ENCODE data around the gene SLC30A2.

Gene SLC30A2

DNA sequence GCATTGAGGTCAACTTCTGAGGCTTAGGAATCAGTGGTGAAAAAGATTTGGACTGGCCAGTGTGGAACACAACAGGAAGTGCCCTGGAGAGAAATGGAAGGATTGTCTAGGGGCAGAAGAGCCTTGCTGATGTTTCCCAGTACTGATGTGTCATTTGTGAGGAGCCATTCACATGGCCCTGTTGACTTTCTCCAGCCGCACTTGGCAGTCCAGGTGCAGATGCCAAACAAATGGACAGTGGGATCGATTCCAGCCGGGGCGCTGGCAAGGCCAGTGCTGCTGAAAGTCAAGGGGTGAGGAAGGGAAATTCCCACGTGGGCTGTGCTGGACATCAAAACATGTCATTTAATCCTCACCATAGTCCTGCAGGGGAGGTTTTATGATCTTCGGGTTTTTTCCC, 26.4 kb upstream of the SLC30A2 start:
- no peak overlapping the region for H3K4me3 ChIP-seq

DNA sequence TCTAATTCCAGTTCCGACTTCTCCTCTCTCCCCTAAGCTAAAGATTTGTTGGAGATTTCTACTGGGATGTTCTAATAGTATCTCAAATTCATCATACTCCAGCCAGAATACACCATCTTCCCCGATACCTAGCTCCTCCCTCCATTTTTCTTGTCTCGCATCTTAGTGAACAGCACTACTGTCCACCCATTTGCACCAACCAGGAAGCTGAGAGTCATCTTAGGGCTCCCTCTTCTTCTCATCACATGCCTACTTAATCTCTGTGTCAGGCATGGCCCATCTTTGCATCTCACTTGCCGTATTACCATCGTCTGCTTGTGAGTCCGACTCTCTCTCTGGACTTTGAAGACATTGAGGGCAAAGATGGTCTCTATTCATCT, 25.0 kb upstream of the SLC30A2 start:
- Histone ChIP-seq H3K27ac (no peak overlapping the region), H3K4me3 (no peak overlapping the region)

More for the DNA sequence above, 26.4 kb upstream of the SLC30A2 start:
- no peak overlapping the region for H3K27ac ChIP-seq

DNA sequence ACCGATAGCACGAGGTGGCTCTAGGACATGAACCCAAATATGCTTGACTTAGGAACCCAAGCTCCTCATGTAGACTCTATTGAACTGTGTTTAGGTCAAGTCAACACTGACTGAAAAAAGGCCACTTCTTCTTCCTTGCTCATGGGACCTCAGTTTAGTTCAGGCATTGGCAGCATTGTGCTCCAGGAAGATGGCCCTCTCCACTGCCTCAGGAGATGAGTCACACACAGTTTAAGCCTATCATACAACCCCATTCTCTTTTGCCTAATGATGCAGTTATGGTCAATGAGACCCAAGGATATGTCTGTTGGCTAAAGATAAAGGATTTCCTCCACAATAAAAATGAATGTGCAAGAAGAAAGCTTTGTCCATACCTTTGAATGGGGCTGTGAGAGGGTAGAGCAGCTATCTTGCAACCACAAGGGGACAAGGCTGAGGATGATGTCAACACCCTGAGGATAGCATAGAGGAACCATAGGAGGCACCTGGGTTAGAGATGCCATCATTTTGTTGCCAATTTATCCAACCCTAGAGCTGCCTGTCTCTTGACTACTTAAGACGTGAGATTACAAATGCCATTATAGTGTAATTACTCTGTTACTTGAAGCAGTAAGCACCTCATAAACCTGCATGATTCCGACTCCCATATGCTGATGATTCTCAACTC, 24.5 kb upstream of the SLC30A2 start:
- no peak overlapping the region for H3K27ac ChIP-seq
- no peak overlapping the region for H3K4me3 ChIP-seq

DNA sequence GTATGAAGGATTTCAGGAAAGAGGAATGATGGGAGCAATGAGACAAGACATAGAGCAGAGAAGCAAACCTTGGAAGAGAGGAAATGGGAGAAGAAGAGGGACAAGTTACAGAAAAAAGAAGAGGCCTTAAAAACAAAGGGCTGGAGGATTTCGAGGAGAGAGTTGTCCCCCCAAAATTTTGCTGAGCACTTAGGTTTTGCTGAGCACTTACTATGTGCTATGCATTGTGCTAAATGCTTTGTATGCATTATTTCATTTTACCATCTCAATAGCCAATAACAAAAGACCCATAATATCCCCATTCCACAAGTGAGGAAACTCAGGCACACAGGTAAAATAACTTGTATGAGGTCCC, 24.0 kb upstream of the SLC30A2 start:
- H3K27ac ChIP-seq = no peak overlapping the region
- no peak overlapping the region for H3K4me3 ChIP-seq

DNA sequence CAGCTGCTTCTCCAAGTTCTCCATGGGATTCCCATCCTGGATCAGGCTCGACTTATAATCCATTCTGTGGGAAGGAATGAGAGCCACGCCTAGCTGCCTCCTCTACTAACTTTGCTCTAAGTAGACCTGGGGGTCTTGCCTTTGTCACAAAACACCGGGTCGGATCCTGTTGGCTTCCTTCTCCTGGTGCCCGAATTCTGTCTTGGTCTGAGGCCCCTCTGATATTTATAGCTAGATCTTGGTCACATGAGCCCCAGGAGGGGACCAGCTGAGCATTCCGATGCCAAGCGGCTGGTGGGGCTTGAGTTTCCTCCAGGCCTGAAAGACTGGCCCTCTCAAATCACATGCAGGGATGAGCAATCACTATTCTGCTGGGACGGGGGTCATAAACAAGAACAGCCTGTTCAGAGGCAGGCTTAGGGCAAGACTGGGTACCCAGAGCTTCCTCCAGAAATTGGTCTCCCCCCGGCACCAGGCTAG, 21.6 kb upstream of the SLC30A2 start, which contains the start of gene TRIM63:
TRIM63 (minus strand) TSS at position 199 of the 480 bp plus-strand sequence; CDS start at position 63, 136 bp downstream.
- peak within 1 kb of the TSS in 1 of 7 experiments; percentile 4 for H3K4me3 ChIP-seq
- peak within 1 kb of the TSS in 2 of 21 experiments; percentile 13 to 47 for H3K27ac ChIP-seq

DNA sequence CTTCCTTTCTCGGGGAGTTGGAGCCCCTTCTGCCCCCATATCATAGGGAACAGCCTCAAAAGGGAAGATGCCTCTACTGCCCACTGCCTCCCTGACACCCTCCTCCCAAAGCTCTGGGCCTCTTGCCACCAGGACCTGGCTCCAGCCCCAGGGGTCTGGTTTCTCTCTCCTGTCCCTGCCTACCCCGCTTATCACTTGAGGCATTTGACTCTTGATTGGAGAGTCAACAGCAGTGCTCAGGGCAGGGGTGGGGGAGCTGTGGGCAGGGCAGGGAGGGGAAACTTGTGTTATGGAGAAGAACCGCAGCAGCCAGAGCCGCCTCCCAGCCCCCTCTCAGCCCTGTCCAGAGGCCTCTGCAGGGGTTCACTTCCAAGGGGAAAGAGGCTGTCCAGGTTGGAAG, 20.9 kb upstream of the SLC30A2 start:
- Histone ChIP-seq H3K4me3 (peak overlapping the region in 1 of 7 experiments; percentile 4), H3K27ac (peak overlapping the region in 1 of 21 experiments; percentile 27)

DNA sequence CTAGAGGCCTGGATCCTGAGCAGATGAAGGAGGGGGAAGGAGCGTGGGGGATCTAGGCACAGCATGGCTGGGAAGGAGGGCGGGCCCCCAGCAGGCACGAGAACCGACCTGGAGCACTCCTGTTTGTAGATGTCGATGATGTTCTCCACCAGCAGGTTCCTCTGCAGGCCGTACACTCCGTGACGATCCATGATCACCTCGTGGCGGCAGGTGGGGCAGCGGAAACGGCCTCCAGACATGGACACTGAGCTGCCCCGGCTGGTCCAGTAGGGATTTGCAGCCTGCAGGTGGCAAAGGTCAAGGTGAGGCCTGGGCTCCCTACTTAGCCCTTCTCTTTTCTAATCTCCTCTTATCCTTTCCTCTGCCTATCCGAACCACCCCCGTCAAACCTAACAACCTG, 20.2 kb upstream of the SLC30A2 start:
- Histone ChIP-seq H3K27ac (no peak overlapping the region), H3K4me3 (no peak overlapping the region)

DNA sequence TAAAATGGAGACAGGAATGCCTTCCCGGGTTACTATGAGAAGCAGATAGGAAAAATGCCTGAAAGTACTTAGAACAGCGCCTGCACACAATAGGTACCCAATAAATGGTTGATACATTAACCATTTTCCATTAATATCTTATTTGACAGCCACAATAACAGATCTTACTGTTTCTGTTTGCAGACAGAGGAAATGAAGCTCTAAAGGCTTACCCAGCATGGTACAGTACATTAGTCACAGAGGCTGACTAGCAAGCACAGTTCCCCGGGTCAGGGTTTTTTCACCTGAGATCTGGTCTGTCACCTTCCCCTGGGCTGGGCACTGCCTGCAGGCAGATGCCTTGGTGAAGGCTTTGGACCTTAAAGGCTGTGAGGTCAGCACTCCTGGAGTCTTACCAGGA, 18.6 kb upstream of the SLC30A2 start:
- Histone ChIP-seq H3K27ac (no peak overlapping the region), H3K4me3 (no peak overlapping the region)

DNA sequence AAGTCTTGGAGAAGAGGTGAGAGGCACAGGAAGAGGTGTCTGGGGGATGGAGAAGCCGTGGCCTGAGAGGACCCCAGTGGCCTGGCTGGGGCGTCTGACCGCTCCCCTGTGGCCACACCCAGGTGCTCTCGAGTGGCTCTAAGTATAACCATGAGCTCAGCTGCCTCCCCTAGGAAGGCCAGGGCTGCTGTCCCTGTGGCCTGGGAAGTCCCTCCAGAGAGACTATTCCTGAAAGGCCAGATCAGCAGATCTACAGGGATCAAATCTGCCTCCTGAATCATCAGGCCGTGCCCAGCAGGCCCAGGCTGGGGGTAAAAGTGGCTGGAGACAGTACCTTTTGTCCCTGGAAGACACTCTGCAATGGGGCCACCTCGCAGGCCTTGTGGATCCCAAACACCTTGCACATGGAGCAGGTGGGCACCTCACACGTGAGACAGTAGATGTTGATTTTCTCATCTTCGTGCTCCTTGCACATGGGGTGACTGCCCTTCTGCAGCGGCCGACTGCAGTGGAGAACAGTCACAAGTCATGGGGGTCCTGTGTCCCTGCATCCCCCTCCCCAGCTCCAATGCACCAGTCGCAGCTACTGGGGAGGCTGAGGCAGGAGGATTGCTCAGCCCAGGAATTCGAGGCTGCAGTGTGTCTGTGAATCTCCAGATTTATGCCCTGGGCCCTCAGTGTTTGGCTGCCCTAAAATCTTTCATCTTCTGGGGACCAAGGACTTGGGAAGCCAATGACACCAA, 15.1 kb upstream of the SLC30A2 start:
- Histone ChIP-seq H3K27ac (no peak overlapping the region), H3K4me3 (no peak overlapping the region)

DNA sequence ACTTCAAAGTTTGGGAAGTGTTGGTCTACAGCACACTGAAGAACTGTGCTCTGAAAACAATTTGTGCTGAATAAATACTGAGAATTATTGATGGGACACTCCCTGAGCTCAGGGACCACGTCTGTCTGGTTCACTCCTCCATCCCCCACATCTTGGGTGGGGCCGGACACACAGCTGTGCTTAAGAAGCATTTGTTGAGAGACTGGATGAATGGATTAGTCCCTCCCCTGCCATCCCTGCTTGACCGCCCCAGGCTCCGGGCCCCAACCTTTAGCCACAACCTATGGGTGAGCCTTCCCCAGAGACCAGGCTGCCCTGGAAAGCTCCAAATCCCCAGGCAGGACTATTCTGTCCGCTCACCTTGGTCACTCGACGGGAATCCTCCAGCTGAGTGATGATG, 14.0 kb upstream of the SLC30A2 start:
- no peak overlapping the region for H3K27ac ChIP-seq

DNA sequence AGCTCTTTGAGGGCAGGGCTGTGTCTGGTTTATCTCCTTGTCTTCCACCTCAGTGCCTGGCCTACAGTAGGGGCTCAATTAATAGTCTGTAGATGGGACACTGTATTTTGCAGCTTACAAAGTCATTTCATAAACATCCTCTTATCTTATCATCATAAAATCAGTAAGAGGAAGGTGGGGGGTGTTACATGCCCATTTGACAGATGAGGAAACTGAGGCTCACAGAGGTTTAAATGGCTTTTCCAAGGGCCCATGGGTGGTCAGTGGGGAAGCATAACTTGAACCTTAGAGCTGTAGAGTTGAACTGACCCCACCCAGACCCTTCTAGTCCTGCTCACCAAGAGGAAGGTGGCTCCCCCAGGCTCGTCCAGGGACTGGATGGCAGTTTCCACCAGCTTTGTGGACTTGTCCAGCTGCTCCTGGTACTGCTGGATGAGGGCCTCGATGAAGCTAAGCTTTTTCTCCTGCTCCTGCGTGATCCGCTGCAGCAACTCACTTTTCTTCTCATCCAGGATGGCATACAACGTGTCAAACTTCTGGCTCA, 12.2 kb upstream of the SLC30A2 start:
- no peak overlapping the region for H3K27ac ChIP-seq
- no peak overlapping the region for H3K4me3 ChIP-seq

More for the DNA sequence above, 14.0 kb upstream of the SLC30A2 start:
- no peak overlapping the region for H3K4me3 ChIP-seq

DNA sequence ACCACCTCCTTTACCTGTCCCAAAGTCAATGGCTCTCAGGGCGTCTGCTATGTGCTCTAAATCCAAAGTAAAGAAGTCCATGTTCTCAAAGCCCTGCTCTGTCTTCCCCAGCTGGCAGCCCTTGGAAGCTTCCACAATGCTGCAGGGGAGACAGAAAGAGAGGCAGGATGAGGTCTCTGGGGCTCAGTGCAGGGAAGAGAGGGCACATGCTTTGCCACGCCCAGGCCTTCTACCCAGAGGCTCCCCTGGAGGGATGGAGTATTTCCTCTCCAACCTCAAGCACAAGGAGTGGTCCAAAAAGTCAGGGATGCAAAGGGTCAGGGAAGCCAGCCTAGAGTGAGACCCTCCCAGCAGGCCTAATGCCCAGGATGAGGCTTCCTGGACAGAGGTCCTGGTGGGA, 11.3 kb upstream of the SLC30A2 start:
- Histone ChIP-seq H3K27ac (no peak overlapping the region), H3K4me3 (no peak overlapping the region)

DNA sequence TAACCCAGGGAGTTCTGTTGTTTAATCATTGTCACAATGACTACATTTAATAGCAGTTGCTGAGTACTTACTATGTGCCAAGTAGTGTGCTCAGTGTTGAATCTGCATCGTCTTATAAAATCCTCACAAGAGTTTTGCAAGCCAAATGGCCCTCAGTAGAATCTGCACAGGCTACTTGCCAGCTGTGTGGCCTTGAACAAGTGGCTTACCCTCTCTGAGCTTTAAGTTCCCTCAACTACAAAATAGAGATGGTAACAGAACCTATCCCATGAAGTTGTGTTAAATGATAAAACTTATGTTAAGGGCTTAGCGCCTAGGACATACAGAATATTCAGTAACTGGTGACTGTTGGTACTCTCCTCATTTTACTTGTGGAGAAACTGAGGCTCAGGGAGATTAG, 9.1 kb upstream of the SLC30A2 start:
- Histone ChIP-seq H3K4me3 (no peak overlapping the region), H3K27ac (no peak overlapping the region)

DNA sequence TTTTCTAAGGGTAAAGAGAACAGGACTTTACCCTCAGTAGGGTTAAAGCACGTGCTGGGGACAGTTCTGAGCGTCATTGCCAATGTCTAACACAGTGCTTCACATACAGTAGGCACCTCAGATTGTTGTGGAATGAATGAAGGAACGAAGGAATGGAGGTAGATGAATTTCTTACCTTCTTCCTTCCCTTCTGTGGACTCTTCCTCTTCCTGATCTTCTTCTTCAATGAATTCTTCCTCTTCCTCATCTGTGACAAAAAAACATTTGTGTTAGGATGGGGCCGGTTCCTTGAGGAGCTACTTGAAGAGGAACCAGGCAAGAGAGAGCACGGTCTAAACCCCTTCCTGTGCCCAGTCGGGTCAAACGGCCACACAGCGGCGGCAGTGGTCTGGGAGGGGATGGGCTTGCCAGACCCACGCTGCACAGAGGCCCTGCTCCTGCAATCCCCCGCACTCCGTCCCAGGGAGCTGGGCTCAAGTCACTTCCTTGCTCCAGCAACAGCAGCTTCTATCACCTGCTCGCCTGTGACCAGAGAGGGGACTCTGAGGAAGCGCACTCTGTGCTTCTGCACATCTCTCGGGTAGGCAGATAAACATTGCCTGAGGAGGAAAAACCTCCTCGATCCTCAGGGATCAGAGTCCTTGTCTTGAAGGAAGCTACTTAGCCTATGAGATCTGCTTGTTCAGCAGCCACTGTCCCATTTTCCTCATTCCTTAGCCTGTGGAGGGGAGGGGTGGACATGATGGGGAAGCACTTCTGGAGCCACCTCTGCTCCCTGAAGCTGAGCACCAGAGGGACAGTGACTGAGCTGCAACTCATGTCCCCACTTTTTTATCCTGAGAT, 8.0 kb upstream of the SLC30A2 start:
- H3K4me3 ChIP-seq = no peak overlapping the region
- no peak overlapping the region for H3K27ac ChIP-seq

DNA sequence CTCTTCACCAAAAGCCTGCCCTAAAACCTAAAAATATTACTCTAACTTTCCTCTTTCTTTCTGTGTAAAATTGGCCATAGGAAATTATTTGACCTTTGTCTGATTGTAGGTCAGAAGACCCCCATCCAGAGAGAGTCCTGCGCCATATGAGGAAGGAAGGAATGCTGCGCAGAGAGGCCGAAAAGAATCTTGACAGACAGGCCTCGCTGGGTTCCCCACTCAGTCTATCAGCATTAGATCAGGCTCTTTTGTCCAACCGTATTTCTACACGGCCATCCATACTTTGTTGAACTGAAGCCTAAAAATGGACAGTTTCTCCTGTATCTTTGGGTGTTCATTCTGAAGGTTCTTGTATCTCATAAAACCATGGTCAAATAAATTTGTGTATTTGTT, 4.3 kb upstream of the SLC30A2 start:
- Histone ChIP-seq H3K4me3 (no peak overlapping the region), H3K27ac (no peak overlapping the region)

DNA sequence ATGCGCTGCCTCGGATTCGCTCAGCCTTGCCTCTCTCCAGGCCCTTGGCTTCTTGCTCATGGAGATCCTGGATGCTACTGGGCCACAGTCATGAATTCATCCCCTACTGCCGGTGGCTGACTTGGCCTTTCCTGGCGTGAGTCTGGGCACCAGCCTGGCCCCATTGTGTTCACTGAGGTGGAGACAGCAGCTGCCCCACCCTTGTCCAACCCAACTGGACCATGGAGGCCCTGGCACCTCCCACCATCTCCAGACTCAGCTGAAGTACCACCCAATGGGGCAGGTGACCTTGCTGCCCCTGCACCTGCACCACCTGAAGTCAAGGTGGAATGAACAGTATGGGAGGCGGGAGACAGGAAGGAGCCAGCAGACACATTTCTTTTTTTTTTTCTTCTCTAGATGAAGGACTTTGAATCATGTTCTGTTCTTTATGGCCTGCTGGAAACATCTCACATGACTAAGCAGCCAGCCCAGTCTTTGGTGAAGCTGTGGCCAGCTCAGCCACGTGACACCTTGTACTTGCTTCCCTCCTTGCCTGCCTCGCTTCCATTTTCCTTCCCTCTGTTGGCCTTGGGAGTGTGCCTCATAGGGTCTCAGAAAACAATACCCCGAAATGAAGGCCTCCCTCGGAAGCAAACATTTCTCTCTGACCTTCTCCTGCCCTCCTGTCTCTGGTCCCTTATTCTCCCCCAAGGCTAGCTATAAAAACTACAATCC, 3.8 kb upstream of the SLC30A2 start:
- H3K4me3 ChIP-seq = no peak overlapping the region
- H3K27ac ChIP-seq = no peak overlapping the region

DNA sequence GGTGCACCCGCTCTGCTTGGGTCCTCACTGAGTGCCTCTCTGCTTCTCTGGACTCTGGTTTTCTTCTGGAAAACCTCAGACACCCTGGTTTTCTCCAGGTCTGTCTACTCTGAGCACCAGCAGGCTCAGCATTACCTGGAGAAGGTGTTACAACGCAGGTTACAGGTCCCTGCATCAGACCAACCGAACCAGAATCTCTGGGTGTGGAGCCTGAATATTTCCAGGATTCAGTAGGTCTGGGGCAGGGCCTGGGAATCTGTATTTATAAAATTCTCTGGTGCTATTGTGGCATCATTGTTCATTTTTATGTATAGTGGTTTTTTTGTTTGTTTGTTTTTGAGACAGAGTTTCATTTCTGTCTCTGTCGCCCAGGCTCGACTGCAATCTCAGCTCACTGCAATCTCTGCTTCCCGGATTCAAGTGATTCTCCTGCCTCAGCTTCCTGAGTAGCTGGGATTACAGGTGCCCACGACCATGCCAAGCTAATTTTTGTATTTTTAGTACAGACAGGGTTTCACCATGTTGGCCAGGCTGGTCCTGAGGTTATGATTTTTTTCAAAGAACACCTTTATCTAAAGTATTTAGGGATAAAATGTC, 1.5 kb upstream of the SLC30A2 start:
- H3K27ac ChIP-seq = no peak overlapping the region
- H3K4me3 ChIP-seq = no peak overlapping the region

DNA sequence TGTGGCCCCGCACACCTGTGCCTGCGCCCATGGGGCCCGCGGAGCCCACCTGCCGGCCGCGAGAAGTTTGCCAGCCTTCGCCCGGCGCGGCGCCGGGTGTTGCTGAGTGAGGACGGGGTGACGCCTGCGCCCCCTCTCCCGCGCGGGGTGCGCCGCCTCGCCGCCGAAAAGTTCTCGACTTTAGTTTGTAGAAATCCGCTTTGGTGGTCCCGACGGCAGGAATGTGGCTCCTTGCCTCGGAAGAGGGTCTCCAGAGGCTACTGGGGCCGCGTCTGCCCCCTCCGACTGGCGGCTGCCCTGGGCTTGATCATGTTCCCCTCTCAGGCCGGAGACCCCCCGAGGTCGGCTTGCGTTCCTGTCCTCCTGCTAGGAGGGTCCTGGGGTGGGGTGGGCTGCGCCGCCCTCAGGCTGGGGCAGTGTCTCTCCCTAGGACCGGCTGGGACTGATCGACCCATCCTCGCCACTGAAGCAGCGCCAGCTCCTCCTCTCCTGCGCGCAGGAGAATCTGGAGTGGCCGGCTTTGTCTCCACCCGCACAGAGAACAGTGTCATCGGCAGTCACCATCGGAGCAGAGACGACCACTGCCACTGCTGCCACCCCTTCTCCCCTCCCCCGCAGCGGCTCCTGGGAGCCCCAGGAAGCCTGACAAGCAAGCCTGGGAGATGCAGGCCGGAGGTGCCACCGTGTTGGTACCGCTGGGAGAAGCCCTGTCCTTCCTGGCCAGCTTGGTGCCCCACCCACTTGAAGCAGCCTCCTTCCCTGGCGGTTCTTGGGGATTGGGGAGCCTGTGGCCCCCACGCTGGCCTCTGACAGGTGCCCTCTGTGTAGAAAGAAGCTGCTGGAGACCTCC, 553 bp upstream of the SLC30A2 start:
- Histone ChIP-seq H3K27ac (peak overlapping the region in 1 of 21 experiments; percentile 5), H3K4me3 (peak overlapping the region in 4 of 7 experiments; percentile 1 to 19 (median 10))
